Breast epithelium (tissue), 4 donors: ENCODE data around the gene OGG1. TPM values are rescaled to one million over a fixed set of nuclear protein-coding genes. Genes with fewer than 3 reads are reported as not detected.

Experiments
- DNase-seq, 2 donors: peaks; one replicate each; pipeline ENCODE4 v3.0.0-alpha.2; 2019; ENCODE audit warnings: low spot score in 2 of 2
- H3K27ac ChIP-seq, 2 donors: fragments of 200-600 bp; sonication (generic) in 1 of 2; one replicate each; pipeline ENCODE4 v1.5.1; 2016 to 2019; ENCODE audit warnings: mild to moderate bottlenecking in 1 of 2
- H3K27me3 ChIP-seq, 2 donors: fragments of 200-600 bp; sonication (generic) in 1 of 2; one replicate each; pipeline versions ENCODE4 v1.5.1 to v1.6.0; 2017 to 2019; ENCODE audit warnings: control low read depth in 1 of 2, mild to moderate bottlenecking in 1 of 2
- H3K36me3 ChIP-seq: fragments of 200-600 bp; one replicate; pipeline ENCODE4 v1.5.1; 2019
- H3K4me1 ChIP-seq, 2 donors: fragments of 200-600 bp; sonication (generic); one replicate each; pipeline ENCODE4 v1.5.1; 2016 to 2019; ENCODE audit warnings: control low read depth in 1 of 2
- H3K4me3 ChIP-seq, 3 donors: fragments of 200-600 bp; sonication (generic); 1 replicate in 2 of 3; 2 replicates in 1 of 3; pipeline ENCODE4 v1.5.1; 2016 to 2019; ENCODE audit warnings: mild to moderate bottlenecking in 3 of 3, moderate library complexity in 2 of 3
- H3K9me3 ChIP-seq, 2 donors: fragments of 200-600 bp; sonication (generic) in 1 of 2; one replicate each; pipeline ENCODE4 v1.5.1; 2016 to 2019; ENCODE audit warnings: control low read depth in 1 of 2
- POLR2A ChIP-seq: fragments of 450-650 bp; IDR thresholded peaks from one replicate; pipeline ENCODE4 v1.6.1; 2016; ENCODE audit warnings: antibody characterized with exemption, mild to moderate bottlenecking, moderate library complexity
- POLR2AphosphoS5 ChIP-seq, 3 donors: sonication (generic); formaldehyde crosslinking; IDR thresholded peaks; one replicate each; pipeline ENCODE4 v1.6.1; 2017; ENCODE audit warnings: antibody characterized with exemption in 3 of 3
- intact Hi-C: fragments of 100-400 bp; cut with DNase I; formaldehyde crosslinking; loops from one replicate; pipeline ENCODE4 v1.15.1; 2023; ENCODE audit warnings: low total_unique reads
- total RNA-seq, 3 donors: library from RNA; depleted of rRNA; stranded (reverse); fragments of >200 nt; gene quantifications; one replicate each; pipeline ENCODE4 v1.1.0, GENCODE V29; 2016
- TF ChIP-seq, protein P1 (sequence below), 3 donors: fragments of 450-650 bp; IDR thresholded peaks; one replicate each; pipeline ENCODE4 v1.5.1; 2016 to 2017; ENCODE audit warnings: antibody characterized with exemption in 3 of 3, mild to moderate bottlenecking in 3 of 3, moderate library complexity in 3 of 3

The OGG1 gene
- total RNA-seq, 3 donors from 2014 or later = 21.3 to 33.4 (median 23.3) TPM

- no peak for DNase-seq
- TF ChIP-seq POLR2AphosphoS5 (IDR thresholded peaks at IDR 0.05) = no peak
- TF ChIP-seq, protein P1, sequence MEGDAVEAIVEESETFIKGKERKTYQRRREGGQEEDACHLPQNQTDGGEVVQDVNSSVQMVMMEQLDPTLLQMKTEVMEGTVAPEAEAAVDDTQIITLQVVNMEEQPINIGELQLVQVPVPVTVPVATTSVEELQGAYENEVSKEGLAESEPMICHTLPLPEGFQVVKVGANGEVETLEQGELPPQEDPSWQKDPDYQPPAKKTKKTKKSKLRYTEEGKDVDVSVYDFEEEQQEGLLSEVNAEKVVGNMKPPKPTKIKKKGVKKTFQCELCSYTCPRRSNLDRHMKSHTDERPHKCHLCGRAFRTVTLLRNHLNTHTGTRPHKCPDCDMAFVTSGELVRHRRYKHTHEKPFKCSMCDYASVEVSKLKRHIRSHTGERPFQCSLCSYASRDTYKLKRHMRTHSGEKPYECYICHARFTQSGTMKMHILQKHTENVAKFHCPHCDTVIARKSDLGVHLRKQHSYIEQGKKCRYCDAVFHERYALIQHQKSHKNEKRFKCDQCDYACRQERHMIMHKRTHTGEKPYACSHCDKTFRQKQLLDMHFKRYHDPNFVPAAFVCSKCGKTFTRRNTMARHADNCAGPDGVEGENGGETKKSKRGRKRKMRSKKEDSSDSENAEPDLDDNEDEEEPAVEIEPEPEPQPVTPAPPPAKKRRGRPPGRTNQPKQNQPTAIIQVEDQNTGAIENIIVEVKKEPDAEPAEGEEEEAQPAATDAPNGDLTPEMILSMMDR (IDR thresholded peaks at IDR 0.05) = no peak
- TF ChIP-seq POLR2A = no peak
- intact Hi-C loops = no loop called here
- H3K4me1 ChIP-seq = no peaks in the 10 kb centered on the region
- H3K27ac ChIP-seq = no peak overlapping the region
- no peaks in the 10 kb centered on the region for H3K27me3 ChIP-seq
- no peaks in the 10 kb centered on the region for H3K9me3 ChIP-seq
- no peak overlapping the region for H3K4me3 ChIP-seq
- H3K36me3 ChIP-seq = no peaks in the 10 kb centered on the region
These were observed 13.1 kb downstream of the OGG1 start for GRCh38 chr3:9762871-9763270.

- H3K27ac ChIP-seq = no peak overlapping the region
- TF ChIP-seq POLR2AphosphoS5 (IDR thresholded peaks at IDR 0.05) (no peak), POLR2A (no peak)
- TF ChIP-seq, protein P1 (IDR thresholded peaks at IDR 0.05) = no peak
- no peaks in the 10 kb centered on the region for H3K9me3 ChIP-seq
- intact Hi-C loops = no loop called here
- H3K4me3 ChIP-seq = no peak overlapping the region
- DNase-seq = no peak
- H3K4me1 ChIP-seq = peaks cover 0 to 3% of the 10 kb centered on the region in 2 donors
- no peaks in the 10 kb centered on the region for H3K27me3 ChIP-seq
- H3K36me3 ChIP-seq = no peaks in the 10 kb centered on the region
These were observed 16.1 kb downstream of the OGG1 start for GRCh38 chr3:9765865-9766264.

- no peak for DNase-seq
These were observed 17.7 kb downstream of the OGG1 start for GRCh38 chr3:9767418-9767817.

DNA sequence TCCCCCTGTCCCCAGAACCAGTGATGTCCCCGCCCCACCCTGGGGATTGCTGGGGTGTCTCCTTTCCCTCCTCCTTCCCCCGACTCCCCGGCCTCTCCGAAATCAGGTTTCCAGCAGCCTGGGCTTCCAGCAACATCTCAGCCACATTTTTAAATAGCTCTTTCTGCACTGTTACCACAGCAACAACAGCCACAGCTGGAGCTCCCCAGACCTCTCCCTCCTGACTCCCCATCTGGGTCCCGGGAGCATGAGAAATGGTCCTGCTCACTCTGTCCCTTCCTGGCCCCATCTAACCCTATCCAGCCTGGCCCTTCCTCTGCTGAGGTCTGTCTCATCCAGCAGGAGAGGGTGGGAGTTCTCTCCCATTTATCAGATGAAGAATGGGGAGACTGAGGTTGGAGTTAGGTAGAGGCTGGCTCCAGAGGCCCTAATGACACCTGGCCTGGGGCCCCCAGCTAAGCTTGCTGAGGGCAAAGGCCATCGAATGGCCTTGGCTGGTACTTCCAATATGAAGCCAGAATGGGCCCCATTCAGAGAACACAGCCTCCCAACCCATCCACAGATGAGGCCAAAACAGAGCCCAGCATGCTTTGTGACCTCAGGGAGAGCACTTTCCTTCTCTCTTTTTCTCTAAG lies 18.5 kb downstream of the OGG1 start:
- no peak for DNase-seq
- no peaks in the 10 kb centered on the region for H3K36me3 ChIP-seq
- H3K9me3 ChIP-seq = no peaks in the 10 kb centered on the region
- H3K4me3 ChIP-seq = peak overlapping the region in 1 of 3 donors; percentile 79
- H3K4me1 ChIP-seq = peaks cover 0 to 3% of the 10 kb centered on the region in 2 donors
- TF ChIP-seq POLR2AphosphoS5 (IDR thresholded peaks at IDR 0.05) (no peak), POLR2A (no peak)
- TF ChIP-seq, protein P1 (IDR thresholded peaks at IDR 0.05) = no peak
- intact Hi-C loops = no loop called here
- H3K27ac ChIP-seq = peak overlapping the region; percentile 79 to 93
- no peaks in the 10 kb centered on the region for H3K27me3 ChIP-seq

More at GRCh38 chr3:9767418-9767817, 17.7 kb downstream of the OGG1 start:
- peak overlapping the region in 1 of 2 donors; percentile 22 for H3K27ac ChIP-seq
- no peaks in the 10 kb centered on the region for H3K27me3 ChIP-seq
- intact Hi-C loops = no loop called here
- H3K4me1 ChIP-seq = peaks cover 0 to 3% of the 10 kb centered on the region in 2 donors
- TF ChIP-seq, protein P1 (IDR thresholded peaks at IDR 0.05) = no peak
- TF ChIP-seq POLR2A (no peak), POLR2AphosphoS5 (IDR thresholded peaks at IDR 0.05) (no peak)
- no peak overlapping the region for H3K4me3 ChIP-seq
- H3K9me3 ChIP-seq = no peaks in the 10 kb centered on the region
- H3K36me3 ChIP-seq = no peaks in the 10 kb centered on the region

- peaks cover 0 to 3% of the 10 kb centered on the region in 2 donors for H3K4me1 ChIP-seq
- intact Hi-C loops = no loop called here
These were observed 19.3 kb downstream of the OGG1 start for GRCh38 chr3:9769012-9769411.

More at GRCh38 chr3:9769012-9769411, 19.3 kb downstream of the OGG1 start:
- no peaks in the 10 kb centered on the region for H3K9me3 ChIP-seq
- no peaks in the 10 kb centered on the region for H3K27me3 ChIP-seq
- peak overlapping the region; percentile 64 to 79 (median 78) for H3K4me3 ChIP-seq
- TF ChIP-seq POLR2AphosphoS5 (IDR thresholded peaks at IDR 0.05) = no peak
- TF ChIP-seq, protein P1 (IDR thresholded peaks at IDR 0.05) = no peak
- TF ChIP-seq POLR2A = no peak
- peak overlapping the region; percentile 79 to 93 for H3K27ac ChIP-seq
- peak in 1 of 2 donors; percentile 38 for DNase-seq
- H3K36me3 ChIP-seq = no peaks in the 10 kb centered on the region
